HepG2 (cell line): Measurements from ENCODE around the gene AFF1. TPM values are rescaled to one million over a fixed set of nuclear protein-coding genes. Genes with fewer than 3 reads are reported as not detected.
A peak's percentile ranks its signal among the peaks of the same experiment; 100 is the strongest.

ENCODE experiments used
- BRCA1 ChIP-seq: sonication (generic); formaldehyde crosslinking; IDR thresholded peaks from 2 replicates; pipeline ENCODE4 v1.4.0; 2020; ENCODE audit warnings: missing genetic modification reagents
- CBX2 ChIP-seq, 2 experiments: fragments of 200-600 bp in 1 of 2; sonication (generic); formaldehyde crosslinking in 1 of 2; IDR thresholded peaks; 2 replicates each; pipeline versions ENCODE4 v1.7.0 to v1.8.1; 2018 to 2022; ENCODE audit warnings: low read depth in 2 of 2, low read length in 1 of 2, mild to moderate bottlenecking in 1 of 2, missing genetic modification reagents in 1 of 2
- KLF6 ChIP-seq: IDR thresholded peaks from 2 replicates; pipeline ENCODE4 v1.8.0; 2016; ENCODE audit warnings: missing biosample characterization, missing genetic modification reagents
- NR2C2 ChIP-seq: sonication (generic); formaldehyde crosslinking; IDR thresholded peaks from 2 replicates; pipeline ENCODE4 v1.4.0; 2020; ENCODE audit warnings: missing genetic modification reagents, mild to moderate bottlenecking, moderate library complexity, borderline replicate concordance
- NR2F1 ChIP-seq, 2 experiments: fragments of 450-650 bp in 1 of 2; formaldehyde crosslinking in 1 of 2; IDR thresholded peaks; 2 replicates each; pipeline versions ENCODE4 v1.5.0 to v1.6.1; 2016 to 2020; ENCODE audit warnings: mild to moderate bottlenecking in 1 of 2, missing compliant biosample characterization in 1 of 2, missing genetic modification reagents in 1 of 2, moderate library complexity in 1 of 2
- PAX8 ChIP-seq: sonication (generic); formaldehyde crosslinking; IDR thresholded peaks from 2 replicates; pipeline ENCODE4 v1.8.0; 2022; ENCODE audit warnings: mild to moderate bottlenecking, missing genetic modification reagents, borderline replicate concordance
- POLR2AphosphoS2 ChIP-seq: IDR thresholded peaks from 2 replicates; pipeline ENCODE4 v1.6.1; 2011; ENCODE audit warnings: low read depth, low read length, improper control_type of control experiment
- SIX4 ChIP-seq: sonication (generic); formaldehyde crosslinking; IDR thresholded peaks from 2 replicates; pipeline ENCODE4 v1.4.0; 2020; ENCODE audit warnings: missing genetic modification reagents
- SMC3 ChIP-seq: IDR thresholded peaks from 2 replicates; pipeline ENCODE4 v1.6.1; 2011; ENCODE audit warnings: low read length, improper control_type of control experiment
- SMYD3 ChIP-seq: sonication (generic); formaldehyde crosslinking; IDR thresholded peaks from 2 replicates; pipeline ENCODE4 v1.8.1; 2023; ENCODE audit warnings: mild to moderate bottlenecking, missing genetic modification reagents
- SRSF4 ChIP-seq: fragments of 200-400 bp; formaldehyde crosslinking; IDR thresholded peaks from one replicate; pipeline ENCODE4 v1.6.1; 2018; ENCODE audit warnings: mild to moderate bottlenecking, low read depth, low read length, moderate library complexity; ENCODE audit not compliant: poor library complexity, severe bottlenecking
- ZKSCAN8 ChIP-seq: IDR thresholded peaks from 2 replicates; pipeline ENCODE4 v1.6.1; 2016; ENCODE audit warnings: borderline replicate concordance, missing genetic modification reagents, missing compliant biosample characterization
- ZNF263 ChIP-seq: sonication (generic); formaldehyde crosslinking; IDR thresholded peaks from 2 replicates; pipeline ENCODE4 v1.4.0; 2020; ENCODE audit warnings: missing genetic modification reagents
- ZNF331 ChIP-seq: sonication (generic); formaldehyde crosslinking; IDR thresholded peaks from 2 replicates; pipeline ENCODE4 v1.4.0; 2020; ENCODE audit warnings: missing genetic modification reagents
- ZNF841 ChIP-seq: sonication (generic); formaldehyde crosslinking; IDR thresholded peaks from 2 replicates; pipeline ENCODE4 v1.8.1; 2023; ENCODE audit warnings: missing genetic modification reagents, borderline replicate concordance
- polyA plus RNA-seq, 8 experiments: library from polyadenylated mRNA; depleted of rRNA in 3 of 8; stranded (reverse) in 7 of 8; unstranded in 1 of 8; fragments of >200 nt; fragmentation: Illumina TruSeq in 4 of 8; extraction: Trizol in 4 of 8; gene quantifications; 2 replicates each; pipeline versions ENCODE4 v1.2.1 to v1.2.3, GENCODE V29; 2011 to 2016; ENCODE audit warnings: low read depth in 4 of 8, missing spikeins in 1 of 8, mixed read lengths in 1 of 8; ENCODE audit not compliant: insufficient read depth in 1 of 8
- total RNA-seq, 5 experiments: library from RNA; depleted of rRNA; stranded (reverse); fragments of >200 nt; fragmentation: Illumina TruSeq; extraction: Trizol; gene quantifications; 2 replicates each; pipeline ENCODE4 v1.2.3, GENCODE V29; 2016; ENCODE audit warnings: low read depth in 1 of 5
- TF ChIP-seq, protein P1 (sequence below): sonication (generic); formaldehyde crosslinking; IDR thresholded peaks from 2 replicates; pipeline ENCODE4 v1.5.1; 2020; ENCODE audit warnings: mild to moderate bottlenecking, missing genetic modification reagents
- TF ChIP-seq, protein P2 (sequence below): sonication (generic); formaldehyde crosslinking; conservative IDR thresholded peaks from 2 replicates; pipeline ENCODE4 v1.4.0; 2020; ENCODE audit warnings: missing genetic modification reagents
- TF ChIP-seq, protein P3 (sequence below): sonication (generic); formaldehyde crosslinking; IDR thresholded peaks from 2 replicates; pipeline ENCODE4 v1.5.1; 2020; ENCODE audit warnings: mild to moderate bottlenecking, moderate library complexity, missing genetic modification reagents
- TF ChIP-seq, protein P4 (sequence below): sonication (generic); formaldehyde crosslinking; conservative IDR thresholded peaks from 2 replicates; pipeline ENCODE4 v1.4.0; 2020; ENCODE audit warnings: missing genetic modification reagents
- TF ChIP-seq, protein P5 (sequence below): IDR thresholded peaks from 2 replicates; pipeline ENCODE4 v1.6.1; 2012; ENCODE audit warnings: inconsistent platforms

AFF1 gene
- total and polyA plus RNA-seq, 2 of the 13 experiments (the other 11 are each of a cell fraction or from before 2014, with no cell fraction given), result 15.5 to 15.9 TPM

DNA sequence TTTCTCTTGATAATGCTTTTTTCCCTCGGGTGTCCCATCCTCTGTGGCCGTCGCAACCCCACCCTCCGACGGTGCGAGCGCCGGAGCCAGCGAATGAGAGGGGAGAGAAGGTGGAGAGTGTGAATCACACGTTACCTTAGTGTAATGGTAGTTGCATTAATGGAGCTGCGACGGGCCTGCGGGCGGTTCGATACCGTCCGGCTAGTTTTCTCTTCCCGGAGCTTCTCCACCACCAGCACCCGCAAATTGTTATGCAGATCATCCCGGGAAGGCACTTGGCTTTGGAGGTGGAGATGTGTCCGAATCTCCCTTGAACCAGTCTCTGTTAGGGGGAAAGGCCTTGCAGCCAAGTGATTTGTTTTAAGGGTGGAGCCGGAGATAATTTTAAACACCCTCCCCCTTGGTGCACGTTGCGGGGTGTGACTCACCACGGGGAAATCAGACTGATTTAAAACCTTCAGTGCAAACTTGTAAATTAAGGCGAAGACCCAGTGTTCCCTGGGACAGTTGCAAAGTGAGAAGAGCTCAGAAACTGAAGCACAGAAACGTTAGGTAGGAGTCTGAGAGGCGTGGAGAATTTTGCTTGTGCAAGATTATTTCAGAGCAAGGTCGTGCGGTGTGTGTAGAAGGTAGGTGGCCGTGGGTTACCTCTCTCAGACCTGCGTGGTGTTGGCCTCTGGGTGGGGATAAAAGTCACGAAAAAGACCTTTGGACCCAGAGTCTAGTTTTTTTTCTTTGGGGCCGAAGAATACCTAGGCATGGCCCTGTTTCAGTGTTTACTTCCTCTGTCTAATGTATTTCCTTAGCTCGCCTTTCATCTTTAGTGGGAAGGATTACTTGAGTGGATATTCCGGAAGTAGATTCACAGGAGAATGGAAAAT, 1.3 kb downstream of the AFF1 start (continued):
- TF ChIP-seq, protein P1, sequence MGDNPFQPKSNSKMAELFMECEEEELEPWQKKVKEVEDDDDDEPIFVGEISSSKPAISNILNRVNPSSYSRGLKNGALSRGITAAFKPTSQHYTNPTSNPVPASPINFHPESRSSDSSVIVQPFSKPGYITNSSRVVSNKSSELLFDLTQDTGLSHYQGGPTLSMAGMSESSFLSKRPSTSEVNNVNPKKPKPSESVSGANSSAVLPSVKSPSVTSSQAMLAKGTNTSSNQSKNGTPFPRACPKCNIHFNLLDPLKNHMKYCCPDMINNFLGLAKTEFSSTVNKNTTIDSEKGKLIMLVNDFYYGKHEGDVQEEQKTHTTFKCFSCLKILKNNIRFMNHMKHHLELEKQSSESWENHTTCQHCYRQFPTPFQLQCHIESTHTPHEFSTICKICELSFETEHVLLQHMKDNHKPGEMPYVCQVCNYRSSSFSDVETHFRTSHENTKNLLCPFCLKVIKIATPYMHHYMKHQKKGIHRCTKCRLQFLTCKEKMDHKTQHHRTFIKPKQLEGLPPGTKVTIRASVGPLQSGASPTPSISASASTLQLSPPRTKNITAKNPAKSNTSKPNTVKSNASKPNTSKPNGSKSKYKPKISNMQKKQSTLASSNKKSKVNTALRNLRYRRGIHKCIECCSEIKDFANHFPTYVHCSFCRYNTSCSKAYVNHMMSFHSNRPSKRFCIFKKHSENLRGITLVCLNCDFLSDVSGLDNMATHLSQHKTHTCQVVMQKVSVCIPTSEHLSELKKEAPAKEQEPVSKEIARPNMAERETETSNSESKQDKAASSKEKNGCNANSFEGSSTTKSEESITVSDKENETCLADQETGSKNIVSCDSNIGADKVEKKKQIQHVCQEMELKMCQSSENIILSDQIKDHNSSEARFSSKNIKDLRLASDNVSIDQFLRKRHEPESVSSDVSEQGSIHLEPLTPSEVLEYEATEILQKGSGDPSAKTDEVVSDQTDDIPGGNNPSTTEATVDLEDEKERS (CRISPR knock-in tag), result no peak
- TF ChIP-seq, protein P2, sequence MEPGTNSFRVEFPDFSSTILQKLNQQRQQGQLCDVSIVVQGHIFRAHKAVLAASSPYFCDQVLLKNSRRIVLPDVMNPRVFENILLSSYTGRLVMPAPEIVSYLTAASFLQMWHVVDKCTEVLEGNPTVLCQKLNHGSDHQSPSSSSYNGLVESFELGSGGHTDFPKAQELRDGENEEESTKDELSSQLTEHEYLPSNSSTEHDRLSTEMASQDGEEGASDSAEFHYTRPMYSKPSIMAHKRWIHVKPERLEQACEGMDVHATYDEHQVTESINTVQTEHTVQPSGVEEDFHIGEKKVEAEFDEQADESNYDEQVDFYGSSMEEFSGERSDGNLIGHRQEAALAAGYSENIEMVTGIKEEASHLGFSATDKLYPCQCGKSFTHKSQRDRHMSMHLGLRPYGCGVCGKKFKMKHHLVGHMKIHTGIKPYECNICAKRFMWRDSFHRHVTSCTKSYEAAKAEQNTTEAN (CRISPR knock-in tag), result peak; percentile 73; the same call in 1 of the 2 replicates
- TF ChIP-seq PAX8 (no peak), ZNF263 (CRISPR knock-in tag) (0 out of 2 replicates have a peak, but pooled peaks have one; percentile 33), BRCA1 (CRISPR knock-in tag) (0 out of 2 replicates have a peak, but pooled peaks have one; percentile 73), SMC3 (0 out of 2 replicates have a peak, but pooled peaks have one; percentile 2), ZNF841 (CRISPR knock-in tag) (no peak), ZNF331 (CRISPR knock-in tag) (peak; percentile 15; the same call in 1 of the 2 replicates), KLF6 (CRISPR knock-in tag) (peak; percentile 26), POLR2AphosphoS2 (no peak), SIX4 (CRISPR knock-in tag) (no peak), NR2C2 (CRISPR knock-in tag) (0 out of 2 replicates have a peak, but pooled peaks have one; percentile 10), SMYD3 (CRISPR knock-in tag) (no peak), SRSF4 (no peak), ZKSCAN8 (CRISPR knock-in tag) (no peak), CBX2 (IDR thresholded peaks at IDR 0.05; ENCODE audit: low read depth, low read length) (no peak), CBX2 (CRISPR knock-in tag; IDR thresholded peaks at IDR 0.05; ENCODE audit: low read depth) (no peak), NR2F1 (CRISPR knock-in tag; IDR thresholded peaks at IDR 0.05) (peak in 1 of 2 experiments; percentile 32; a peak in 1 of 4 replicates)
- TF ChIP-seq, protein P3, sequence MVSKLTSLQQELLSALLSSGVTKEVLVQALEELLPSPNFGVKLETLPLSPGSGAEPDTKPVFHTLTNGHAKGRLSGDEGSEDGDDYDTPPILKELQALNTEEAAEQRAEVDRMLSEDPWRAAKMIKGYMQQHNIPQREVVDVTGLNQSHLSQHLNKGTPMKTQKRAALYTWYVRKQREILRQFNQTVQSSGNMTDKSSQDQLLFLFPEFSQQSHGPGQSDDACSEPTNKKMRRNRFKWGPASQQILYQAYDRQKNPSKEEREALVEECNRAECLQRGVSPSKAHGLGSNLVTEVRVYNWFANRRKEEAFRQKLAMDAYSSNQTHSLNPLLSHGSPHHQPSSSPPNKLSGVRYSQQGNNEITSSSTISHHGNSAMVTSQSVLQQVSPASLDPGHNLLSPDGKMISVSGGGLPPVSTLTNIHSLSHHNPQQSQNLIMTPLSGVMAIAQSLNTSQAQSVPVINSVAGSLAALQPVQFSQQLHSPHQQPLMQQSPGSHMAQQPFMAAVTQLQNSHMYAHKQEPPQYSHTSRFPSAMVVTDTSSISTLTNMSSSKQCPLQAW (CRISPR knock-in tag), result no peak
- TF ChIP-seq, protein P4, sequence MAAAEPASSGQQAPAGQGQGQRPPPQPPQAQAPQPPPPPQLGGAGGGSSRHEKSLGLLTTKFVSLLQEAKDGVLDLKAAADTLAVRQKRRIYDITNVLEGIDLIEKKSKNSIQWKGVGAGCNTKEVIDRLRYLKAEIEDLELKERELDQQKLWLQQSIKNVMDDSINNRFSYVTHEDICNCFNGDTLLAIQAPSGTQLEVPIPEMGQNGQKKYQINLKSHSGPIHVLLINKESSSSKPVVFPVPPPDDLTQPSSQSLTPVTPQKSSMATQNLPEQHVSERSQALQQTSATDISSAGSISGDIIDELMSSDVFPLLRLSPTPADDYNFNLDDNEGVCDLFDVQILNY (CRISPR knock-in tag), result no peak
- TF ChIP-seq, protein P5, sequence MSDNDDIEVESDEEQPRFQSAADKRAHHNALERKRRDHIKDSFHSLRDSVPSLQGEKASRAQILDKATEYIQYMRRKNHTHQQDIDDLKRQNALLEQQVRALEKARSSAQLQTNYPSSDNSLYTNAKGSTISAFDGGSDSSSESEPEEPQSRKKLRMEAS, result peak; percentile 33; the same call in 1 of the 2 replicates
